Measurements from ENCODE around the gene RALGAPB.

Gene RALGAPB

DNA sequence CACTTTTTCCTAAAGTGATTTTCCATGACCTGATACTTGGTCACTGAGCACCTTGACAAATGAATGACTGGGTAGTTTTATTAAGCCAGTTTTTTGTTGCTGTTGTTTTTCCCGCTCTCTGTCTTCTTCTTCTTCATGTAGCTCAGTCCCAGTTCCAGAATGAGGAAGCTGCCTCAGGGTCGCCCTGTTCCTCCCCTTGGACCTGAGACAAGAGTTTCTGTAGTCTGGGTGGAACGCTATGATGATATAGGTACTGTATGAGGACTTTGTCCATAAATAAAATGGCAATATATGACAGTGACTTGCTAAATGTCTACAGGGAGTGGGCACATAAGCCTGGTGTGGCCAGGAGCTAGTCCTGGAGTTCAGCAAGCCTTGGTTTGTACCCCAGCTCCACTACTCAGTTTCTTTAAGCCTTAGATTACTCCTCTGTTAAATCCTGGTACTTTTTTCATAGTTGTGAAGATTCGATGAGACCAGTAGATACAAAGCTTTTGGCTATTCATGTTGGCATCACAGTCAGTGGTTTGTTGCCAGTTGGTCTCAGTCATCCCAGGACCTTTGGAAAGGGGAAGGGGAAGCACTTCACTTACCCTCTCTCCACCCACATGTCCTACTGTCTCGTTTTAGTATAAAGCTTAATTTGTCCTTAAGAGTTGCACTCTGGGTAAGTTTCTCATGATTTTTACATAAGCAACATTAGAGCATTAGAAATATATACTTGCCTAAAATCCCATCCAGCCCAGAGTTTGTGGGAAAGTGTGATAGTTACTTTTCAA is 97.3 kb downstream of the RALGAPB start:
- no peak overlapping the region for H3K4me3 ChIP-seq (ENCODE audit: low read depth, low read length)
- TF ChIP-seq, protein P1, sequence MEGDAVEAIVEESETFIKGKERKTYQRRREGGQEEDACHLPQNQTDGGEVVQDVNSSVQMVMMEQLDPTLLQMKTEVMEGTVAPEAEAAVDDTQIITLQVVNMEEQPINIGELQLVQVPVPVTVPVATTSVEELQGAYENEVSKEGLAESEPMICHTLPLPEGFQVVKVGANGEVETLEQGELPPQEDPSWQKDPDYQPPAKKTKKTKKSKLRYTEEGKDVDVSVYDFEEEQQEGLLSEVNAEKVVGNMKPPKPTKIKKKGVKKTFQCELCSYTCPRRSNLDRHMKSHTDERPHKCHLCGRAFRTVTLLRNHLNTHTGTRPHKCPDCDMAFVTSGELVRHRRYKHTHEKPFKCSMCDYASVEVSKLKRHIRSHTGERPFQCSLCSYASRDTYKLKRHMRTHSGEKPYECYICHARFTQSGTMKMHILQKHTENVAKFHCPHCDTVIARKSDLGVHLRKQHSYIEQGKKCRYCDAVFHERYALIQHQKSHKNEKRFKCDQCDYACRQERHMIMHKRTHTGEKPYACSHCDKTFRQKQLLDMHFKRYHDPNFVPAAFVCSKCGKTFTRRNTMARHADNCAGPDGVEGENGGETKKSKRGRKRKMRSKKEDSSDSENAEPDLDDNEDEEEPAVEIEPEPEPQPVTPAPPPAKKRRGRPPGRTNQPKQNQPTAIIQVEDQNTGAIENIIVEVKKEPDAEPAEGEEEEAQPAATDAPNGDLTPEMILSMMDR (conservative IDR thresholded peaks at IDR 0.05; ENCODE audit: low read depth, low read length) = no peak
- no peak for DNase-seq (ENCODE audit: low read depth)

DNA sequence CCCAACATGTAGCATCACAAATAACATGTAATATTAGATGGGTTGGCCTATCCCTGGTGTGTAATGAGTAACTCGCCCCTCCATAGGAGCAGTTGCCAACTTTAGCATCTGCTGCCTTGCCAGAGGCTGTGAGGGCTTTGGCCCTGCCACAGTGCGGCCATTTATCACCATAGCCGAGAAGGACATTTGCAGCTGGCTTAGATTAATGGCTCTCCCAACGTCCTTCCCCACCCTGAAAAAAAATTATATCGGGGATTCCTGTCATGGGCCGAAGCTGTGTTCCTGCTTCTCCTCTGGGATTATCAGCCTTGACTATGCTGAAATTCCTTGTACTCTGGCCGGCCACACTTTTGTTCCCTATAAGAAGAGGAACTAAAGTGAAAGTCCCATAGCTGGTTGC is 100.8 kb downstream of the RALGAPB start:
- TF ChIP-seq, protein P1 (conservative IDR thresholded peaks at IDR 0.05; ENCODE audit: low read depth, low read length) = no peak
- no peak for DNase-seq (ENCODE audit: low read depth)
- no peak overlapping the region for H3K4me3 ChIP-seq (ENCODE audit: low read depth, low read length)

DNA sequence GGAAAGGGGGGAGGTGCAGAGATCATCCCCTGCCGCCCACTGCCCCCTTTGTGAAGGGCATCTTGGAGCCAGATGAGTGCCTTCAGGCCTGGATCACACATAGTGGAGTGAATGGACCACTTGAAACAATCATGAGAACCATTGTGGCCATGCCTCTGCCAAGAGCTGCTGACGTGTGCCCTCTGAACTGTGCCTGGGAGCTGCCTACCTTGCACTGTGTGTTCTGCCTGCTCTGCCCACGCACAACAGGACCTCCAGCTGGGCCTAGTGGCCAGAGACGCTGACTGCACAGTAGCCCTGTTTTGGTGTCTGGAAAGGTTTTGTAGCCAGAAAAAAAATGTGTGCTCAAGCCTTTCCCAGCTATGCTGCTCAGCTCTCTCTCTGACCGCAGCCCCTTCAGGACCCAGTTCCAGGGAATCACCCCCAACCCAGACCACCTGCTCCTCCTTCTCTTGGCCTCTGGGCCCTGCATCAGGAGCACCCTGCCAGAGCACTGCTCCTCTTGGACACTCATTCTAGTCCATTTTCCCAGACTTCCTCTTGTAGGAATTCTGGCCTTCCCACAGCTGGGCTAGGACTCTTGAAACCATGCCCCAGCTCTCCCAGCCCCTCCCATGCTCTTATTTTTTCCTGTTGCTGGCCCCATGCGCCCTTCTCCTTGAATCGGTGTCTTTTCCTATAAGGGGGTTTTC is 106.7 kb downstream of the RALGAPB start:
- H3K4me3 ChIP-seq (ENCODE audit: low read depth, low read length) = no peak overlapping the region
- DNase-seq (ENCODE audit: low read depth) = peak; percentile 36
- TF ChIP-seq, protein P1 (conservative IDR thresholded peaks at IDR 0.05; ENCODE audit: low read depth, low read length) = no peak

DNA sequence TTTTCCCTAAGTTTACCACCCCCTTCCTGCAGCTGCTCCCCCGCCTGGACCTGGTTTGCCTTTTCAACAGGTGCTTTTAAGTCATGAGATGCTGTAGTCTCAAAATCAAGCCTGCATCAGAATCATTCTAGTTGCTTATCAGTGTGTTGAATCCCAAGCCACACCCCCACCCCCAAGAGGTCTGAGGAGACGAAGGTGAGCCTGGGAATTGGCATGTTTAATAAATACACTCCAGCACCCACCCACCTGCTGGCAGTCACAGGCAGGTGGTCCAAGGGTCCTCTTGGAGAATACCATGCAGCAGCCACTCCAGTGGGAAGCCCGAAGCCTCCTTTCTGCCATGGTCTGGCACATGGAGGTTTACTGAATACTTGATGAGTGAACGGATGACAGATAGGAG is 107.3 kb downstream of the RALGAPB start:
- DNase-seq (ENCODE audit: low read depth) = no peak
- H3K4me3 ChIP-seq (ENCODE audit: low read depth, low read length) = no peak overlapping the region
- TF ChIP-seq, protein P1 (conservative IDR thresholded peaks at IDR 0.05; ENCODE audit: low read depth, low read length) = no peak

DNA sequence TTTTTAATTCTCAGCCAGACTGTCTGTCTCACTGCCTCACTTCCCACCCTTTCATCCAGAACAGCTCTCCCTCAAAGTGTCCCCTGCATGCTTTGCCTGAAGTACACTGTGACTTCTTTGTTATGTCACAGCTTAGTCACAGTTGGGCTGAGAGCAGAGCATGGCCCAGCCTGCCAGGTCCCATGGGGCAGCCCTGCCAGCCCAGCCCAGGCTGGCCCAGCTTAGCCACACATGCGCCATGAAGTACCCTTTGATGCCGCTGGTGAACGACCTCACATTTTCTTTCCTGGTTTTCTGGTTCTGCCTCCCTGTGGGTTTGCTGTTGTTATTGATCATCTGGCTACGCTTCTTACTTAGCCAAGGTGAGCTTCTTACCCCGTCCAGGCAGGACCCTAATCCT is 108.4 kb downstream of the RALGAPB start, which contains the start of gene ADIG:
TSS of gene ADIG (plus strand) at position 185 of the 400 bp plus-strand sequence. CDS start at position 239, 54 bp downstream.
- DNase-seq (ENCODE audit: low read depth) = no peak
- no peak within 1 kb of the TSS for H3K4me3 ChIP-seq (ENCODE audit: low read depth, low read length)
- TF ChIP-seq, protein P1 (conservative IDR thresholded peaks at IDR 0.05; ENCODE audit: low read depth, low read length) = no peak

DNA sequence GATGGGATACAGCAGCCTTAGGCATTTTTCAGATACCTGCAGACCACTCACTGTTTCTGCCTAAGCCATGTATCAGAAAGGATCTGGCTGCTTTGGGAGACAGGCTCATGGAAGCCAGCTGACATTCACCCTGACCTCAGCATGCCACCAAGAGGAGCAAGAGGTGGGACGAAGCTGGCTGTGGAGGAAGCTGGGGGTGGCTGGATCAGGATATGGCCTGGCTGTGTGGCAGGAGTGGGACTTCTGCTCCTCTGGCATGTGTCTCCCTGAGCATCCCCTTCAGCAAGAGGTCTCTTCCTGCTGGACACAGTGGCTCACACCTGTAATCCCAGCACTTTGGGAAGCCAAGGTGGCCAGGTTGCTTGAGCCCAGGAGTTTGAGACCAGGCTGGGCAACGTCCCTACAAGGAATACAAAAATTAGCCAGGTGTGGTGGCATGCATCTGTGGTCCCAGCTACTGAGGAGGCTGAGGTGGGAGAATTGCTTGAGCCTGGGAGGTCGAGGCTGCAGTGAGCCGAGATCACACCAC is 109.3 kb downstream of the RALGAPB start:
- TF ChIP-seq, protein P1 (conservative IDR thresholded peaks at IDR 0.05; ENCODE audit: low read depth, low read length) = no peak

More for the DNA sequence above, 109.3 kb downstream of the RALGAPB start:
- DNase-seq (ENCODE audit: low read depth) = no peak
- H3K4me3 ChIP-seq (ENCODE audit: low read depth, low read length) = no peak overlapping the region
